ENCODE measurements around the gene CFAP221. TPM values are rescaled to one million over a fixed set of nuclear protein-coding genes. Genes with fewer than 3 reads are reported as not detected.
A peak's percentile ranks its signal among the peaks of the same experiment; 100 is the strongest.

Gene CFAP221
- total RNA-seq, 1 donor from 2014 or later, result 0.79 TPM

- intact Hi-C loops (cut with micrococcal nuclease), result loop anchor here (10.0 kb wide), 1 partner anchor 264 kb away; no protein-coding TSS in a partner anchor
- ATAC-seq, result no peak
Observed at GRCh38 chr2:119668546-119668945, 124.3 kb downstream of the CFAP221 start.

GRCh38 chr2:119671016-119671415, 126.8 kb downstream of the CFAP221 start:
- intact Hi-C loops (cut with micrococcal nuclease), result no loop called here
- ATAC-seq (no peak), DNase-seq (no peak)

More at GRCh38 chr2:119668546-119668945, 124.3 kb downstream of the CFAP221 start:
- no peak for DNase-seq

GRCh38 chr2:119671752-119672151, 127.5 kb downstream of the CFAP221 start:
- intact Hi-C loops (cut with micrococcal nuclease), result no loop called here
- no peak for ATAC-seq

DNA sequence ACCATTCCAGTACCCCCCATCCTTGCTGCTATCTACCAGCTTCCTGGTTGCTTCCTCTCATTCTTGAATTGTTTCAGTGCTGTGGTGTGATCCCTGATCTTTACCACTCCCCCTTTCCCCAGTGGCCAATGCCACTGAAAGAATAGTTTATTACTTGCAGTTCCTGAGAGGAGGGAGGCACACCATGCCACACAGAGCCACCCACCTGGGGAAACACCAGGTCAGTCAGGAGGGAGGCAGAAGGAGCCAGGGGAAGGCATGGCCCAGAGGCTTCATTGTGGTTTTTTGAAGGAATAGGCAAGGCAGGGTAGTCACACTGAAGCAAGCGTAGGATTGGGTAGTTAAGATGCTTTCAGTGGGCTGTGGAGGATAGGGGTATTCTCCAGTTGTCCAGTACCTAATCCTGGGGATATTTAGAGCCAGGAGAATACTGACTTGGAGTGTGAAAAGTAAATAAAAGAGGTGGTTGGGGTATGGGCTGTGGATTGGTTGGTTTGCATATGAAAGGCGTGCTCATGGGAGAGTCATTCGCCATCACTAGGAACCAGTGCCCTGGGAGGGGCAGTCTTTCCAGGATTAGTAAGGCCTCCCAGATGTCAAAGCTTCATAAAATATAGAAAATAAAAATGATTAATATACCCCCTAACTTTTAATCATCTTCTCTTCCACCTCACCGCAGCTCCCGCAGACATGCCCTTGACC, 128.1 kb downstream of the CFAP221 start:
- intact Hi-C loops (cut with micrococcal nuclease), result no loop called here
- ATAC-seq, result no peak

More at GRCh38 chr2:119671752-119672151, 127.5 kb downstream of the CFAP221 start:
- no peak for DNase-seq

DNA sequence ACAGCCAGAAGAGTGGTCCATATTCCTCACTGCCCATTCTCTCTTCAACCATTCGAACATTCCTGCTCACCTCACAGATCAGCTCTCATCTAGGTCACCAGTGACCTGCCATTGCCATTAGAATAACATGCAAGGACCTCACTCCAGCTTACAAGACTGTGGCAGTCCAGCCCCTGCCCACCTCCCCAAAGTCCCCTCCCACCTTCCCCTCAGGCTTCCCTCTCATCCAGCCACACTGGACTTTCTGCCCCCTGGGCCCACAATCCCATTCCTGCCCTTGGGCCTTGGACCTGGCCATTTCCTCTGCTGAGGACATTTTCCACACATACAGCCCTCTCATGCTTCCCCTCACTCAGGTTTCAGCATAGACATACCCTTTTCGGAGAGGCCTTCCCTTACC, 129.5 kb downstream of the CFAP221 start:
- intact Hi-C loops (cut with micrococcal nuclease), result no loop called here
- ATAC-seq (no peak), DNase-seq (no peak)

More for the DNA sequence above, 128.1 kb downstream of the CFAP221 start:
- no peak for DNase-seq

DNA sequence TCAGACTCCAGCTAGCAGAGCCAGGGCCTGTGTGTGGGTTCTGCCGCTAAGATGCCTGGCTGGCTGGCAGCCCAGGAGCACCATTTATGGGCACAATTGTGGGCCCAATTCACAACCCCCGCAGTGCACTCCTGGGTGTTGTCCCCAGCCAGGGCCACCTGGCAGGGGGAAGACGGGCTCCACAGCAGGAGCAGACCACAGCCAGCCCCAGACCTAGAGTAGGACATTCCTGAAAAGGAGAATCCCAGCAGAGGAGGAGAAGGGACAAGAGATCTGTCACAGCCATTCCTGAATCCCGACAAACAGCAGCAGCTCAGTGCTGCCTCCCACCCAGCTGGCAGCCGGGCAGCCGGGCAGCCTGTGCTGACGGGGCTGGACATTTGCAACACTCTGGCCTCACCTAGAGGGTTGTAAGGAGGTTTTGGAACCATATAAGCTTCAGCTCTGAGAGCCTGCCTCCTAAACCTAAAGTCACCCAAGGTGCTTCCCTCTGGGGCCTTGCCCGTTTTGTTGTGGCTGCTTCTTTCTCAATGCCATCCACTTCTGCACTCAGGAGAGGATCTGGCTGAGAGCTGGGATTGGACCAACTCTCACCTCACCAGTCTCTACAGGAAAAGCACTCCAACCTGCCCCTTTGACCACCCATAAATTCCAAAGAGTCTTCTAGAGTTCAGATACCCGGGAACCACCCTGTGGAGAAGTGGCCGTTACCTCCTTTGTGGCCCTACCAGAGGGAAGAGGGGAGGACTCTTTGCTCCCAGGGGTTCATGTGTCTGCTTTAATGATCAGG, 130.7 kb downstream of the CFAP221 start:
- DNase-seq (no peak), ATAC-seq (no peak)
- intact Hi-C loops (cut with micrococcal nuclease), result no loop called here

DNA sequence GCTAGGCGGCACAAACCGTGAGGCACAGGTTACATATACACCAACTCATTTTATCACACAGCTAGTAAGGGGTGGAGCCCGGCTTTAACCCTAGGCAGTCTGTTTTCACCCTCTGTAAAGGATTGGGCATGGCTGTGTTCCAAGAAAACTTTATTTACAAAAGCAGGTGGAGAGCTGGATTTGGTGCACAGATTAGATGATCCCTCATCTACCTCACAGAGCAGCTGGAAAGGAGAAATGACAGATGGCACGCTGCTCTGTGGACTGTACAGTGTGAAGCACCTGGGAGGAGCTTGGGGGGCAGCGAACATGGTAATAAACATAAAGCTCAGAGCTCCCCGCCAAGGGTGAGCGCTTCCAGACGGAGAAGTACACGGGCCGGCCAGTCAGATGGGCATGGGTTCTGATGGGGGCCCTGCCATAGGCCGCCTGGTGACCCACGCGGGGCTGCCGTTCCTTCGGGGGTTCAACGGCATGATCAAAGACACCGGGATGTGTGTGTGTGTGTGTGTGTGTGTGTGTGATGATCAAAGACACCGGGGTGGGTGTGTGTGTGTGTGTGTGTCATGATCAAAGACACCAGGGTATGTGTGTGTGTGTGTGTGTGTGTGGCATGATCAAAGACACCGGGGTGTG, 133.9 kb downstream of the CFAP221 start:
- ATAC-seq, result peak; percentile 2
- intact Hi-C loops (cut with micrococcal nuclease), result no loop called here

GRCh38 chr2:119679526-119679837, 135.2 kb downstream of the CFAP221 start:
- ATAC-seq (no peak), DNase-seq (no peak)
- intact Hi-C loops (cut with micrococcal nuclease), result no loop called here

More for the DNA sequence above, 133.9 kb downstream of the CFAP221 start:
- no peak for DNase-seq

- intact Hi-C loops (cut with micrococcal nuclease), result no loop called here
- DNase-seq (no peak), ATAC-seq (no peak)
Observed at GRCh38 chr2:119679846-119680245, 135.6 kb downstream of the CFAP221 start.

DNA sequence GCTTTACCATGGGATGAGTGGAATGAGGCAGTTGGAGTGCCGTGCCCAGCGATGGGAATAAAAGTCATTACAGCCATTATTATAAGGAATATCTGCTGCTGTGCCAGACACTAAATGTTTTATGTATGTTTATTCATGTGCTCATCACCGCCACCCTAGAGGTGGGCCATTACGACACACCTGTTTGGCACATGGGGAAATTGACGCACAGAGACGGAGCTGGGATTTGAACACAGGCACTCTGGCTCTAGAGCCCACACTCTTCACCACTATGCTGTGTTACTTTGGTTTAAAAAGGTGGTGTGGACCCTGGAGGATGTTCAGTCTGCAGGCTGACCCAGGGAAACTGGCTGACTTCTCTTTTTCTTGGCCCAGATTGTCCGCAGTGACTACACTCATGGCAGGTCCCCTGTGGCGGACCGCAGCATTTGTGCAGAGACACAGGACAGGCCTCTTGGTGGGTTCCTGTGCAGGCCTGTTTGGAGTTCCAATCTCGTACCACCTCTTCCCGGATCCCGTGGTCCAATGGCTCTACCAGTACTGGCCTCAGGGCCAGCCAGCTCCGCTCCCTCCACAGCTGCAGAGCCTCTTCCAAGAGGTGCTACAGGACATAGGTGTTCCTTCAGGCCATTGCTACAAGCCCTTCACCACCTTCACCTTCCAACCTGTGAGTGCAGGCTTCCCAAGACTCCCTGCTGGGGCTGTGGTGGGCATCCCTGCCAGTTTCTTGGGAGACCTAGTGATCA, 136.4 kb downstream of the CFAP221 start:
- ATAC-seq (no peak), DNase-seq (no peak)
- intact Hi-C loops (cut with micrococcal nuclease), result no loop called here

DNA sequence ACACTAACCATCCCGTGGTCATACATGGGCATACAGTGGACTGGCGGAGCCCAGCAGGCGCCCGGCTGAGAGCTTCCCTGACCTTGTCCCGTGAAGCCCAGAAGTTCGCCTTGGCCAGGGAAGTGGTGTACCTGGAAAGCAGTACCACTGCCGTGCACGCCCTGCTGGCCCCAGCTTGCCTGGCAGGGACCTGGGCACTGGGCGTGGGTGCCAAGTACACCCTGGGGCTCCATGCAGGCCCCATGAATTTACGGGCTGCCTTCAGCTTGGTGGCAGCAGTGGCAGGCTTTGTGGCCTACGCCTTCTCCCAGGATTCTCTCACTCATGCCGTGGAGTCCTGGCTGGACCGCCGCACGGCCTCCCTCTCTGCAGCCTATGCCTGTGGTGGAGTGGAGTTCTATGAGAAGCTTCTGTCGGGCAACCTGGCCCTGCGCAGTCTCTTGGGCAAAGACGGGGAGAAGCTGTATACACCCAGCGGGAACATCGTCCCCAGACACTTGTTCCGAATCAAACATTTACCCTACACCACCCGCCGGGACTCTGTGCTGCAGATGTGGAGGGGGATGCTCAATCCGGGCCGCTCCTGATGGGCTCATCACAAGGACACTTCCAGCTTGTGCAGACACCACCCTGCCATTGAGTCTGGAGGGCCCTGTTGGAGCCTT, 137.1 kb downstream of the CFAP221 start:
- intact Hi-C loops (cut with micrococcal nuclease), result no loop called here
- ATAC-seq (no peak), DNase-seq (no peak)

GRCh38 chr2:119681868-119682220, 137.6 kb downstream of the CFAP221 start:
- ATAC-seq (no peak), DNase-seq (no peak)
- intact Hi-C loops (cut with micrococcal nuclease), result no loop called here

GRCh38 chr2:119682578-119682977, 138.3 kb downstream of the CFAP221 start:
- ATAC-seq (no peak), DNase-seq (no peak)
- intact Hi-C loops (cut with micrococcal nuclease), result no loop called here

DNA sequence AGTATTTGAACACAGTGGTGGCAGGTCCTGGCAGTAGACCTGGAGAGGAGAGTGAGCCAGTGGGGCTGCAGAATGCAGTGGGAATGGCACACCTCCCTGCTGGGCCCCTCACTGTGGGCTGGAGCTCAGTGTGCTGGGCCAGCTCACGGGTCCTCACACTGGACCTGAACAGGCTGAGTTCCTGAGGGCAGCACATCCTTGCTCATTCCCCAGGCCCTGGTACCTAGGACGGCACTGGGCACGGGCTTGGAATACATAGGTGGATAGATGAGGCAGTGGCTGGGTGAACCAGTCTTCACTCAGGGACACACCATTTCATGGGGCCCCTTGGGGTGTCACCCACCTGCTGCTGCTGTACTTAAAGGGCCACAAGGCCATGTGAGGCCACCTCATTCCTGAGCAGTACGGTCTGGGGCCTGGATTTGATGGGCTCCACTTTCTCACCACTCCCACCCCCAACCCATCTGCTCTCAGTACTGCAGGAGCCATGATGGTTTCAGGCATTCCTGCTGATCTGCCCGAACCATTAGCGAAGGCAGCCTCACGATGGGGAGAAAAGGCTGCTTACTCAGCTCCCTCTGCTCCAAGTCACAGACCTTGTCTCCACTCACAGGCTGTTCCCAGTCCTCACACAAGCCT, 138.9 kb downstream of the CFAP221 start:
- intact Hi-C loops (cut with micrococcal nuclease), result no loop called here
- DNase-seq (no peak), ATAC-seq (no peak)

DNA sequence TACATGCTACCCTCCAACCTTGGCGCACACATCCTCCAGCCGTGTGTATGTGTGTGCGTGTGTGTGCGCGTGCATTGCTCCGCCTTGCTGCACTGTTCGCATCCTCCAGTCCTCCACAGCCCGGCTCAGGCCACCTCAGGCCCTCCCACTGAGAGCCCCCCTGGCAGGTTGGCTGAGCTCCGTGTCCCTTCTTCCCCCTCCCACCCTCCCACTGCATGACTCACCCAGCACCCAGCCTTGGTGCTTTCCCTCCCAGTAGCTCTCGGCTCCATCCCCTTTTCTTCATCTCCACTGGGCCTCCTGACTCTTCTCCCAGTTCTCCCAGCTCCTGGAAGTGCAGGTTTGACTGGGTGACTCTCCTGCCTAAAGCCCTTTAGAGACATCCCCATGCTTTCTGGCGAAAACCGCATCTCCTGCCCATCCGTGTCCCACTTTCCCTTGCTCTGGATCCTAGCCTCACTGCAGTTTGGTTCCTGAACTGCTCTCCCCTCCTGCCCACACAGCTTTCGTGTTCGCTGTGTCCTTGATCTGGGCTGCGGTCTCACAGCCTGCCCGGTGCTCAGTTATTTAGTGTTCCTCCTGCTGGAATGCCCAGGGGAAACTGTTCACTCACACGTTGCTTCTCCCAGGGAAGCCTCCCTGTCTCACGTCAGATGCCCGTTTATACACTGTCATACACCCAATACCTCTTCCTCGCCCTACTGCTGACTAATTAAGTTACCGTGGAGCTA, 139.6 kb downstream of the CFAP221 start:
- ATAC-seq (no peak), DNase-seq (no peak)
- intact Hi-C loops (cut with micrococcal nuclease), result no loop called here

DNA sequence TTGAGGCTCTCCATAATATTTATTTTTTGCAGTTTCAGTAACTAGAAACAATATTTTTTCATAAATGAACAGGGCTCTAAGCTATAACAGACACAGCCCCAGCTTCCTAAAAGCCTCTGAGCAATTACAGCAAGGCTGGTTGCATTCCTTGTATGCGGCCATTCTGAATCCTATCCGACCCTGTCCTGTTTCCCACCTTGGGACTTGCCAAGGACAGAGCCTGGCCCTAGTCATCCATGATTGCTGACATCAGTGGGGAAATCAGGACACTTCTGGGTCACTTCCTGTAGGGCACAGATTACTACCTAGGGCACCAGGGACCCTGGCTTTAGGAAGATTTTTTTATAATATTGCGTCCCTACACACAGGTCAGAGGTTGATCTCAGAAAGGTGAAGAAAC, 140.3 kb downstream of the CFAP221 start:
- DNase-seq, result no peak
- ATAC-seq, result no peak
- intact Hi-C loops (cut with micrococcal nuclease), result no loop called here

- ATAC-seq, result no peak
- intact Hi-C loops (cut with micrococcal nuclease), result no loop called here
- no peak for DNase-seq
Observed at GRCh38 chr2:119688616-119689015, 144.4 kb downstream of the CFAP221 start.

DNA sequence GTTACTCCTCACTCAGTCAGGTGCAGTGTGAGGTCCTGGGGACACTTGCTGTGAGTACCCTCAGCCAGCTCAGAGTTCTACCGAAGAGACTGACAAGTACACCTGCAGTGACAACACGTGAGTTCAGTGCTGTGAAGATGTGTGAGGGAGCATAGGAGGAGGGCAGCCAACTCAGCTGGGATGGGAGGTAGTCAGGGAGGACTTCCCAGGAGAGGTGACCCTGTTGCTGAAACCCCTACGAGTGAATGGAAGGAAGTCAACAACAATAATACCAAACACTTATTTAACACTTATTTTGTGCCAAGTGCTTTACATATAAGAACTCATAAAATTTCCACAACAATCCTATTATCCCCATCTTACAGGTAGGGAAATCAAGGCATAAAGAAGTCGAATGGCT, 145.0 kb downstream of the CFAP221 start:
- ATAC-seq, result no peak
- intact Hi-C loops (cut with micrococcal nuclease), result no loop called here
- DNase-seq, result no peak

Measured in left ventricle myocardium superior (tissue), 1 donor.